NCI-H460 (cell line): ENCODE data around the gene SIL1. TPM values are rescaled to one million over a fixed set of nuclear protein-coding genes. Genes with fewer than 3 reads are reported as not detected.

Experiments
- DNase-seq: peaks from one replicate; pipeline ENCODE4 v3.0.0-alpha.2; 2016; ENCODE audit warnings: low read depth; ENCODE audit errors: extremely low read depth
- total RNA-seq: library from RNA; depleted of rRNA; stranded (reverse); fragments of >200 nt; shearing (Covaris generic); gene quantifications from 2 replicates; pipeline ENCODE4 v1.2.3, GENCODE V29; 2014

SIL1 gene
- total RNA-seq, 1 experiment from 2014 or later, result 54.9 TPM

DNA sequence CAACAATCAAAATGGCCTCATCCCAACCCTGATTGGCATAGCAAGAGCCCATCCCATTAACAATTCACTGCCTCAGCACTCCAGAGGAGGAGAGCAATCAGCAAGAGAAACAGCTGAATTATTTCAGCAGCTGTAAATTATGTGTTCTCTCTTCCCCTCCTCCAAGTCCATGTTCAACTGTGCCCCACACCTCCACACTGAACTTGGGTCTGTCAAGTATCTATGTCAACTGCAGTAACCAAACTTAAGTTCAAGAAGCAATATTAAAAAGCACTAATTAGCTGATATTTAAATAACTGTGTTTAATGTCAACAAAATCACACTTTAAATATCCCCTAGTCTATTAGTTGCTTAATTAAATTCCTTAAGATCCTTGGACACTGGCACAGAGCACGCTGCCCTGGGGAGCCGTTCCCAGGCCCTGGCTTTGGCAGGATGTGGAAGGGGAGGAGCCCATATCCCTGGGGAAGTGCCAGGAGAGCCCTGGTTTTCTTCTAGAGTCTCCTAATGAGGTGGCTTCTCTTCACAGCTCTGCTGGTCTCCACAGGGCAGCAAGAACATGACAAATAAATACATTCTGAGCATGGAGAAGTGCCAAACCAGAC is 50.6 kb downstream of the SIL1 start:
- DNase-seq, result no peak

DNA sequence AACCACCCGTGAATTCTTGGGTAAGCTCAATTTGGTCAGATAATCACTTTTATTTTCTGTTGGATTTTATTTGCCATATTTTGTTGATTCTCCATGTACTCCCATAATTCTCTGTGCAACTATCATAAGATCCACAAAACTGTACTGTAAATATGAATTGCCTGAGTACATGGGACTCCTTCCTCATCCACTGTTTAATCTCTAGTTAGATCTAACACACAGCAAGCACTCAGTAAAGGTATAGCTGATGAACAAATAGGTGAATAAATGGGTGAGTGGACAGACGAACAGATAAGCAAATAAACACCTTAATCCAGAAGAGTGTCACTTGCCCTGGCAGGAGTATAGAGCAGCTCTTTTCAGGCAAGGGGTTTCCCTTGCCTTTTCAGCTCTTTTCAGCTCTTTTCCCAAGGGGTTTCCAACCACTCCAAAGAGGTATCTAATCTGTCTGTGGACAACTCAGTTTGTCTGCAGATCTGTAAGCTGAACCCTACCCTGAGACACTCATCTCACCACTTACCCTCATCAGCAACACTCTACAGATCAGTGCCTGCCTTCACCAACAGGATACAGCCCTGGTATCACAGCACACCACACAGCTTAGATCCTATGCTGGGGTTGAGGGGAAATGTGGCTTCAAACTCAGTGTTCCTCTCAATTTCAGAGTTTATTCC is 51.2 kb downstream of the SIL1 start:
- DNase-seq, result no peak

DNA sequence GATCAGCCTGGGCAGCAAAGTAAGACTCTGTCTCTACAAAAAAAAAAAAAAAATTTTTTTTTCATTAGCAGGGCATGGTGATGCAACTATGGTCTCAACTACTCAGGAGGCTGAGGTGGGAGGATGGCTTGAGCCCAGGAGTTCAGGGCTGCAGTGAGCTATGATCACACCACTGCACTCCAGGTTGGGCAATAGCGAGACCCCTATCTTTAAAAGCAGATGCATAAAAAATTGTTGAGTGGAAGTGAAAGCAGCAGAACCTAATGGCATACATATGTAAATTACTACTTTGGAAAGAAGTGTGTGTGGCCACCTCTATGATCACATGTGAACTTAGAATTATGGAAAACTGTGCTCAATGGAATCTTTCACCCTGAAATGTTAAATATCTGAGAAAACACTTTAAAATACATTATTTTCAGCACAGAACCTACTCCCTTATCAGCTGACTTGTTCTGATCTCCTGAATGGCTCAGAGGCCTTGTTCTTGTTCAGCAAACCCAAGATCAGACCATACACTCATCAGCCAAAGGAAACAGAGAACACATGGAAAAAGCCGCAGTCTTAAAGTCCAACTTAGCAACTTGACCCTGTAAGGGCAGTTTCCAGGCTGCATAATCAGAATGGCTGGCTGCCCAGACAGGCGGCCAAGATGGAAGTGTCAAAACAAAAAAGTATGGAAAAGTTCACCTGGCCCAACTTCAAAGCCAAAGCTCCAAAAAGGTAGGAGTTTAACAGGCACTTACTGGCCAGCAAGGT is 56.5 kb downstream of the SIL1 start:
- DNase-seq, result no peak

DNA sequence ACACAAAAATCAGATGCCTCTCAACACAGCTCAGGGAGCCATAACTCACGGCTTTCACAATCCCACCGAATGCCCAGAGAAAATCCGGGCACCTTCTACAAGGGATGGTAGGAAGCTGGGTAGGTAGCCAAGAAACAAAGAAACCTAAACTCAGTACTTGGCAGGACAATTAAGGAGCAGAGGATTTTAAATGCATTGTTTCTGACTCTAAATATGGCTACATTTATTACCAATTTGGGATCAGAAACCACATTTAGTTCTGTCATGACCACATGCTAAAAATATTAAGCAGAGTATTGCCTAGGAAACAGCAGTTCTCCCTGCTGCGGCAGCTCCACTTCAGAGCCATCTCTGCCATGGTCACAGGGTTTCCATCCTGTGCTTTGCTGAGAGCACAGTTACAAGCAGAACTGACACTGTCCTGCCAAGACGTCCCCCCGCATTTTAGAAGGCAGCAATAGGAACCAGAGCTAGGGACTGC is 57.5 kb downstream of the SIL1 start:
- no peak for DNase-seq

DNA sequence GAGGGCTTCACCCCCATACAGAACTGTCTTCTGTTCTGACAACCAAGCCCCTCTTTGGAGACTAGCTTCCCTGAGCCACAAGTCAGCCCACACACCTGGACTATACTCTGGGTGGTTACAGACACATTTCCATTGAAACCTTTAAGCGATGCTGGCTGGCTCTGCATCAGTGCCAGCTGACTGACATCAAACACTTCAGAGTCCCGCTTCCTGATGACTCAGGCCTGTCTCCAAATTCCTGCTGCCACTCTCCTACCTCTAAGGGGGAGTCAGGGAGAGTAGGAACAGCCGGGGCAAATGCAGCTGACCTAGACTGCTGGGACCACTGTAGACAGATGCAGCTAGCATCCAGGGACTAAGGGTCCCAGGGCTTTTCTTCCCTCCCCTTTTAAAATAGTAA is 59.4 kb downstream of the SIL1 start:
- no peak for DNase-seq

DNA sequence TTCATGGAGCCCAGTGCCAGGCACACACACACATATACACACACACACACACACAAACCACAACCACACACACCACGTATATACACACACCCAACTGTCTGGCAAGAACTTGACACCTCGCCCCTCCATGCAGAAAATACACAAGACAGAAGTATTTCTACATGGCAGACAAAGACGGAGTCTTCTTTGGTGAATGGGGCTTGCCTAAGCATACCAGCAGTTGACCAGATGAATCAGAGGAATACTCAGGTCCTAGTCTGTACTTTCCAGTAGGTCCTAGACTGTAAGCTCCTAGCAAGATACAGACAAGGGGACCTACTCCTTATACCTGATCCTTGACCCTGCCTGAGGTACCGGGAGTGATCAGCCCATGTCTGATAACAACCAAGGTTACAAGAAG is 60.1 kb downstream of the SIL1 start:
- no peak for DNase-seq

DNA sequence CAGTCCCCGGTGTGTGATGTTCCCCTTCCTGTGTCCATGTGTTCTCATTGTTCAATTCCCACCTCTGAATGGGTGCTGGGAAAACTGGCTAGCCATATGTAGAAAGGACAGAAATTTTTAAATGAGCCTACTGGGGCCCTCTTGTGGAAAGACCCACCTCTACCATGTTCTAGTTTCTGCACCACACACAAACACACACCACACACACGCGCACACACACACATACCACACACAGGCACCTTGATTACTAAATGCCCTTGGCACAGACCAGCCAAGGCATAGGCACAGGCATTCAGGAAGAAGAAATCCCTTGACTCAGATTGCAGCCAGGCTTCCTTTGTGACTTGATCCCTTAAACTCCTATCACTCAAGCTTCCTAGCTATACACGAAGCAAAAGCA is 60.5 kb downstream of the SIL1 start:
- no peak for DNase-seq

DNA sequence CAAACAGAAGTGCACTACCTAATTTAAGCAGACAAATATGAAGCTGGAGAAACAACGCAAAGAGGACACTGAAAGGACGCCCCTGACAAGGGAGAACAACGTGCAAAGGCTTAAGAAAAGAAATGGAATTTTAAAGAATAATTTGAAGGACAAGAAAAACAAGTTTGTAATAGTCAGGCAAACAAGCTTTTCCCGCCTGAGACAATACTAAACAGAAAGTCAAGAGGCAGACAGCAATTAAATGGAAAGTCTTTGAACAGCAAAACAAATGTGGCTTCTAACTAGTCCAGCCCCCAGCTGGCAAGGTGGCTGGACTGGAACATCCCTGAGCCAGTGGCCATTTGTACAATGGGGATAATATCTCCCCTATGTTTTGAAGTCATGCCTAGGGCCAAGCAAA is 63.3 kb downstream of the SIL1 start:
- DNase-seq, result no peak

DNA sequence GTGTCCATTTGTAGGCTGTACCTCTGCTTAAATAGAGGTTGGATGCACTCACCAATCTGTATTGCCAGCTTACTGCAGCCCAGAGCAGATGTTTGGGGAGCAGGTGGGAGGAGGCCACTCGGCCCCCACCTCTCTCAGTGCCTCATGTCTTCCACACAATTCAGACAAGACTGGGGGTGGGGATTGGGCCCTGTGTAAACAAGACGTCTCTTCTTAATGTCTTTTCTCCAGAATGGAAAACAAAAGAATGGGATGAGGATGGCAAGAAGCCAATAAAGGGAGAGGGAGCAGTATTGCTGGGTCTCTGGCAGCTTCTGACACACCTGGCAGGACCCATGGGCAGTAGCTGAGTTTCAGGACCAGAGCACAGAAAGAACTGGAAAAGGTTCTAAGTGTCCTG is 64.9 kb downstream of the SIL1 start:
- no peak for DNase-seq

DNA sequence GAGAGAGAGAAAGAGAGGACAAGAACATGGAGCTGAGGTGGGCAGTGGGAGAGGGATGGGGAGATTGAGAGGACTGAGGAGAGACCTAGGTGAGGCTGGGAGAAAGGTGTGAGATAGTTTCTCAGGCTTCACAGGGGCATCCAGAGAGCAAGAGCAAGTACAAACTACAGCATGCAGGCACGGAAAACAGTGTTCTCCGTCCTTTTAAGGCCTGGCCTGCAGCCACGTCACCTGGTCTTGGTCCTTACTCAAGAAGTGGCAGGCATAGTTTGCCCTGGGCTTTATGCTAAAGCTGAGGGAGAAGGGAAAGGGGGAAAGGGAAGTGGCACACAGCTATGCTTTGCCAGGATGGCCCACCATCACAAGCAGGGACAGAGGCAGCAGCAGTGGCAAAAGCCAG is 65.7 kb downstream of the SIL1 start:
- DNase-seq, result no peak

DNA sequence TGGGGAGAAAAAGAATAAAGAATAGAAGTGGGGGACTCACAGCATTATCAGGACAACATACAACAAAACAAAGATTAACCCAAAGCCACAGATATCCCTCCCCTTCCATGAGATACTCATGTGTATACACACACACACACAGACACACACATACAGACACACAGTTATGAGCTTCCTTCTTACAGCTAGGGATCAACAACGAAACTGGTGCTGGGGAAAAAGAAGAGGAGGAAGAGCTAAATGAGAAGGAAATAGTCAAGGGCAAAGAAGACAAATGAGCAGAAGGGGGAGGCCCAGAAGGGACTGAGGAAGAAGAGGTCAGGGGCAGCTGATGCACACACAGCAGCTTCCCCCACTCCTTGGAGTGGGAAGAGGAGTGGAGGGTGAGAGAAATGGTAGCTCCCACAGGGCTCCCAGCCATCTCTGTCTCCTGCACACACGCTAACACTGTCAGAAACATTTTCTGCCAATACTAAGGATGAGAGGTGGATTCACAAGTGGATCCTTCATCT is 66.2 kb downstream of the SIL1 start:
- DNase-seq, result no peak

DNA sequence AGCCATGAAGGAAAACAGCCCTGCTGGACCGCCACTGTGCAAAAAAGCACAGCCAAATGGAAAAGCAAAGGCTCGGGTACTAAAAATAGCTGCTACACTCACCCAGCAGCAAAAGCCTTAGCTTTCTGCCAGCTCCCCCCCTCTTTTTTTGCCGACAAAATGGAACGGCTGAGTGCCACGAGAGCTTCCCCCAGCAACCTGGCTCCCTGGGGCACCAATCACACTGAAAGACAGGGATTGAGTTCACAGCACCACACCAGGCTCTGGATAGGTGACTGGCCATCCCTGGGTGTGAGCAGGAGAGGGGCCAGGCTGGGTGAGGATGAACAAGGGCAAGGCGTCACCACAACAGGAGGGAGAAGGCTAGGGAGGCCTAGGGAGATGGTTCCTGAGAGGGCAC is 66.7 kb downstream of the SIL1 start:
- DNase-seq, result no peak

DNA sequence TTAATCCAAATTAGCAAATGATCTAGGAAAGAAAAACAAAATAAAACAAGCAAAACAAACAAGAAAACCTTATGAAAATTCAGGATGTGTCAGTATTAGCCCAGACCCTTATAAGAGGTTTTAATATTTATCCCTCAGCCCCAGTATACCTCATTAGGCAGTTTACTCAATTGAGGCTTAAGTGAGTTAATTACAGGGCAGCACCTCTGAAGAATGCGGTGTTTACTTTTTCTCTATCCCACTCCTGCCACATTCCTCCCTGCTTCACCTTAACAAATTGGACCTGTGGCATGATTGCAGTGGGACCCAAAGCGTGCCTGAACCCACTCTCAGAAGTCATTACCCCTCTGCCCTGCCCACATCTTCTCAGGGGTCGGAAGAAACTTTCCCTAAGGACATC is 67.1 kb downstream of the SIL1 start:
- no peak for DNase-seq

DNA sequence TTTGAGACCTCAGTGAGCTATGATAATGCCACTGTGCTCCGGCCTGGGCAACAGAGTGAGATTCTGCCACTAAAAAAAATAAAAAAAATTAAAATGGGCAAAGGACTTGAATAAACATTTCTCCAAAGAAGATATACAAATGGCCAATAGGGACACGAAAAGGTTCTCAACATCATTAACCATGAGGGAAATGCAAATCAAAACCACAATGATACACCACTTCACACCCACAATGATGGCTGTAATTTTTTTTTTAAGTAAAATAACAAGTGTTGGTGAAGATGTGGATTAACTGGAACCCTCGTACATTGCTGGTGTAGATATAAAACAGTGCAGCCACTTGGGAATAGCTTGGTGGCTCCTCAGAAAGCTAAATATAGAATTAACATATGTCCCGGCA is 68.0 kb downstream of the SIL1 start:
- no peak for DNase-seq

DNA sequence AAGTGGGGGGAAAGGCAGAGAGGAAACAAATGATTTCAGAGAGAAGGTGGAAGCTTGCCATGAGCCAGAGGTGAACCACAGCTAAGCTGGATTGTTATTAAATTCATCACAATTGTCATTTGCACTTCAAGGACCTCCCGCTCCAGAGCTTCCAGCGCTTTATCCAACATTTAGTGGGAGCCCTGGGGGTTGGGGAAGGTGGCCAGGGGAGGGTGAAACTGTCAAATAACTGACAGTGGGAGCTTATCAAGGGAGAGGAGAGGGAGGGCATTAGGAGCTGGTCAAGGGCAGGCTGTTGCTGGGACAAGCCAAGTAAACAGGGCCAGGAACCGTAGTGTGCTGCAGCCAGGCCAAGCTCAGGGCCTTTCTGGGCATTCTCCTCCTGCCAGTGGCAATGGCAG is 71.5 kb downstream of the SIL1 start:
- no peak for DNase-seq

DNA sequence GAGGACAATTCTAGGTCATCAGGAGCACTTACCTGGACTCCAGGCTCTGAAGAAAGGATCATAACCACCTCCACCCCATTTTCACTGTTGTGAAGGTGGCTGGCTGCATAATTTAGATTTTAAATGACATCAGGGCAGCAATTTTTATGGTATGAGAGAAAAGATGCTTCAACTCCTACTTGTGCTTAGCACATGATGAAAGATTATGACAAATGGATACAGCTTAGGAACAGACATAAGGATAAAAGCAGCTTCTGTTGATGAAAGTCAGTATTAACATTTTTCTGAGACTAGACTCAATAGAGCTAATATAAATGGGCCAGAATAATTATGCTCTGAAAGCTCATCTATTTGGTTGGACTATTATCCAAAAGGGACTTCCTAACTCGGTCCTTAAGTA is 72.2 kb downstream of the SIL1 start:
- DNase-seq, result no peak

DNA sequence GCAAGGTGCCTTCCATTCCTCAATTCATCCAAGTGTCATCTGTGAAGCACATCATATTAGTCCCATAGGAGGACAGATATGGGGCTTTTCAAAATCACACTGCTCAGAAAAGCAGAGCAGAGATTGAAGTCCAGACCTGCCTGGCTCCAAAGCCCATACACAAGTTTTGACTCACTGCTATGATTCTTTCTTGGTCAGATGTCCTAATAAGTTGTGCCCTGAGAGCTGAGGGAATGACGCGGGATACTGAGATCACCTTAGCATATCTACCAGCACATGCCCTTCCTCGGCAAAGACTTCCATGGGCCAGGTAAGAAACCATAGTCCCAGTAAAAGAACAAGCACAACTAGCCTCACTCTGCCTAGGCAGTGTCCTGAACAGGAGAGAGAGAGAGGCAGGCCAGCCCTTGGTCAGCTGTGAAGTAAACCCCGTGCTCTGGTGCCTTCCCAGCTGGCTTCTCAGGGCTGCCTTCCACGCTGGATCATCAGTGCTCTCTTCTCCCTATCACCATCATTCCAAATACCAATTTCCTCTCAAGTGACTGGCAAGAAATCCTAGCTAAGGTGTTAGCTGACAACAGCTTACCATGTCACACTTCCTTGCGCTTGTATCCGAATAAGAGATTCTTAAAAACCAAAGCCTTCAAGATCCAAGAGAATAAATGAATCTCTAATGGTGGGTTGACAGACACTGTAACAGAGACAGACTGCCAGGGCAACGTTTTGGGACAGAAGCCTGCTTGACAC is 73.2 kb downstream of the SIL1 start:
- DNase-seq, result no peak

DNA sequence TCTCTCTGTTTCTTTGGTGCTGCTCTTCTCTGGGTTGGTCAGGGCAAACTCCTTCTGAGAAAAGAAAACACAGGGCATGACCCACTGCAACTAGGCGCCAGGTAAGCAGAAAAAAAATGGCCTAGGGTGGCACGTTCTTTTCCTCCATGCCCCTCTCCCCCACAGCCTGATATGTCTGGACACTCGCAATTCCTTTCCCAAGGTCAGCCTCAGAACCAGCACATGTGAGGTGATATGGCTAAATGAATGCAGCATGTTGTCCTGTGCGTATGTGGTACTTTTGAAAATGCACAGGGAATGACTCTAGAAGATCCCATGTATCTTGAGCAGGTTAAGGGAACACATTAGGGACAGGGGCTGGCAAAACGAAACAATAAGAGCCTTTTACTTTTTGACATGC is 77.0 kb downstream of the SIL1 start:
- no peak for DNase-seq

DNA sequence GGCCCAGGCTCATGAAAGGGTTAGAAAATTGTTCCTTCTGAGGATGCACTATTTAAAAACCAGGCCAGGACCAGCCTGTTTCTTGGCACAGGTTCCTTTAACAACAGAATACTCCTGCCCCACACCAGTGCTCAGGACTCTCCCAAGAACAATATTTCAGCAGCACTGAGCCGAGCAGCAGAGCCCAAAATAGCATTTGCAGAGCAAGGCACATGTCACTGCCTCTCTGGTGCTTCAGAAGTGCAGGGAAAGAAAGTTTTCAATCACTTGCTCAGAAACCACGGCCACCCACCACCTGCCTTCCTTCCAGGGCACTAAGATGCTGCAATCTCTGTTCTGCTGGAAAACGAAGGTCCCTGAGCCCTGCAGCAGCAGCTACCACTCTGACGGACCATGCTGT is 77.6 kb downstream of the SIL1 start:
- no peak for DNase-seq

DNA sequence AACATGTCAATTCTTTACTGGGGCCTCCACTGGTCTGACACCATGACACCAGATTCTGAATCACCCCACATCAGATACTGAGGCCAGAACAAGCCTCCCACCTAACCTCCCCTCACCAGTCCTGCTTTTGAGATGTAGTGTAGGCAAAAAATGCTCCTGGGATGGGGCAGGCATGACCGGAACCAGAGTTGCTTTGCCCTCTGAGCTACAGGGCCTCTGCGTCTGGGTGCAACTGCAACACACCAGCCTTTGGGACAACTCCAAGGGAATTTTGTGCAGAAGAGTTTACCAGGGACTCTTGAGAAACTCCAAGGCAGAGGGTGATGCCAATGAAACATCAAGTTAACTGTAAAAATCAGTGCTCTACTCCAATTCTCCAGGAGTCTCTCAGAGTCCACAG is 79.4 kb downstream of the SIL1 start:
- DNase-seq, result no peak

DNA sequence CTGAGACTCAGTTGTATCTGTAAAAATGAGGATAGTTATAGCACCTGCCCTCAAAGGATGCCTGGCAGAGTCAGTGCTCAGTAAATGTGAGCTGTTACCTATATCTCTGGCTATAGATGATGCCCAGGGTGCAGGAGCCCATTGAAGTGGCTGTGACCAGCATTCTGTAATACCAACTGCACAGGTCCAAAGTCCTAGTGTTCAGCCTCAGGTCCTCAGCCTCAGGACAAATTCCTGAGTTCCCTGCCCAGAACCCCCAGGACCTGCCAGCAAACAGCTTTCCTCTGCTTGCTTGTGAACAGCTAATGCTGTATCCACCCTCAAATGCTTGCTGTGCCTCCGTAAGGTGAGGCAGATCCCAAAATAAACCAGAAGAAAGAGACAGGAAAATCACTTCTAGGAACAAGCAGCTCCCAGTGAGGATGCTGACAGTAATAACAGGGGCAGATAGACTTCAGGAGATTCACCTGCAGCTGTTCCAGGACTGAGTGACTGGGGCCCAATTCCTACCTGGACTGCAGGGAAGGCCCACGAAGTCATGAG is 80.8 kb downstream of the SIL1 start:
- DNase-seq, result no peak
